B cell (primary cell): ENCODE results near the gene ZNF618.

Experiments used
- CTCF ChIP-seq: fragments of 200-600 bp; IDR thresholded peaks from one replicate; pipeline ENCODE4 v1.8.0; 2022; ENCODE audit warnings: antibody characterized with exemption, mild to moderate bottlenecking
- EZH2 ChIP-seq: IDR thresholded peaks from 2 replicates; pipeline ENCODE4 v1.6.1; 2012; ENCODE audit warnings: borderline replicate concordance, low read depth, mild to moderate bottlenecking, moderate library complexity, low read length; ENCODE audit not compliant: insufficient read depth, poor library complexity, severe bottlenecking

- no peak for TF ChIP-seq CTCF
- no peak for TF ChIP-seq EZH2
Observed at GRCh38 chr9:113989017-113989713, 113.1 kb downstream of the ZNF618 start.
